ENCODE results near the gene ASTN1.

GRCh38 chr1:177119311-177119710 is 45.2 kb downstream of the ASTN1 start:
- TF ChIP-seq CTCF (conservative IDR thresholded peaks at IDR 0.05; ENCODE audit: low read length) (no peak), EZH2phosphoT487 (IDR thresholded peaks at IDR 0.05; ENCODE audit: borderline replicate concordance) (no peak)

Data from Loucy (cell line).